ENCODE results near the gene USP44.

DNA sequence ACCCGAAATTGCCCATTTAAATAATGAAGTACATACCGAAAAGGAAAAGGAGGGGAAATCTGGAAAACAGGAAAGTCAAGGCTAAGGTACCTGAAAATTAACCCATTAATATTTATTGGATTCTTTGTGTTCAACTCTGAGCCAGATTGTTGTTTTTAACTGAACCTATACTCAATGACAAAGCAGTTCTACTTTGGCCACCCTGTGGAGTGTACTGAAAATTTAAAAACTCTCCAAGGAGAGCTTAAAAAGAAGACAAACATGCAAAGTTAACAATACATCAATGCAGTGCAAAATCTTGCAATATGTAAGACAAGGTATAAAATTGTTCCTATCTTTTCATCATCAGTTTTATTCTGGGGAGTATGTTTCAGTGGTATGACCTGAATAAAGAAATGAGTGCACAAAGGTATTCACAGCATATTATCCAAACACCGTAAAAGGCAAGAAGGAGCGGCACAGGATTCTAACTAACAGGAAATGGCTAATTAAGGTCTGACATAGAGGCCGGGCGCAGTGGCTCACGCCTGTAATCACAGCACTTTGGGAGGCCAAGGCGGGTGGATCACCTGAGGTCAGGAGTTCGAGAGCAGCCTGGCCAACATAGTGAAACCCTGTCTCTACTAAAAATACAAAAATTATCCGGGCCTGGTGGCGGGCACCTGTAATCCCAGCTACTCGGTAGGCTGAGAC, 1.7 kb downstream of the USP44 start:
- TF ChIP-seq, protein P1, sequence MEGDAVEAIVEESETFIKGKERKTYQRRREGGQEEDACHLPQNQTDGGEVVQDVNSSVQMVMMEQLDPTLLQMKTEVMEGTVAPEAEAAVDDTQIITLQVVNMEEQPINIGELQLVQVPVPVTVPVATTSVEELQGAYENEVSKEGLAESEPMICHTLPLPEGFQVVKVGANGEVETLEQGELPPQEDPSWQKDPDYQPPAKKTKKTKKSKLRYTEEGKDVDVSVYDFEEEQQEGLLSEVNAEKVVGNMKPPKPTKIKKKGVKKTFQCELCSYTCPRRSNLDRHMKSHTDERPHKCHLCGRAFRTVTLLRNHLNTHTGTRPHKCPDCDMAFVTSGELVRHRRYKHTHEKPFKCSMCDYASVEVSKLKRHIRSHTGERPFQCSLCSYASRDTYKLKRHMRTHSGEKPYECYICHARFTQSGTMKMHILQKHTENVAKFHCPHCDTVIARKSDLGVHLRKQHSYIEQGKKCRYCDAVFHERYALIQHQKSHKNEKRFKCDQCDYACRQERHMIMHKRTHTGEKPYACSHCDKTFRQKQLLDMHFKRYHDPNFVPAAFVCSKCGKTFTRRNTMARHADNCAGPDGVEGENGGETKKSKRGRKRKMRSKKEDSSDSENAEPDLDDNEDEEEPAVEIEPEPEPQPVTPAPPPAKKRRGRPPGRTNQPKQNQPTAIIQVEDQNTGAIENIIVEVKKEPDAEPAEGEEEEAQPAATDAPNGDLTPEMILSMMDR (IDR thresholded peaks at IDR 0.05): no peak
- TF ChIP-seq POLR2A (IDR thresholded peaks at IDR 0.05; ENCODE audit: low read depth) (no peak), POLR2AphosphoS5 (IDR thresholded peaks at IDR 0.05) (no peak)

Measured in esophagus muscularis mucosa (tissue), 3 donors.